Astrocyte (in vitro differentiated cells and primary cell): ENCODE results near the gene TIMP2. TPM values are rescaled to one million over a fixed set of nuclear protein-coding genes. Genes with fewer than 3 reads are reported as not detected.

ENCODE experiments used
- DNase-seq: peaks from one replicate; pipeline ENCODE4 v3.0.0-alpha.2; 2010; ENCODE audit warnings: low read depth
- FAIRE-seq: peaks from 2 replicates; lab custom pipeline; 2011; peaks lifted over from hg19 to GRCh38; lab: Jason Lieb, UNC
- H2AFZ ChIP-seq: 2 replicates; pipeline ENCODE4 v1.6.0; 2012; ENCODE audit warnings: low read depth, low read length, inconsistent platforms
- H3K27ac ChIP-seq: 2 replicates; pipeline ENCODE4 v1.5.1; 2011; ENCODE audit warnings: low read depth, low read length, inconsistent platforms
- H3K27me3 ChIP-seq: 2 replicates; pipeline ENCODE4 v1.6.0; 2011; ENCODE audit warnings: low read length, inconsistent platforms; ENCODE audit not compliant: insufficient read depth
- H3K36me3 ChIP-seq: 2 replicates; pipeline ENCODE4 v1.5.1; 2011; ENCODE audit warnings: low read length, inconsistent platforms; ENCODE audit not compliant: insufficient read depth
- H3K4me1 ChIP-seq: 2 replicates; pipeline ENCODE4 v1.5.1; 2011; ENCODE audit warnings: low read length, inconsistent platforms; ENCODE audit not compliant: insufficient read depth
- H3K4me2 ChIP-seq: 2 replicates; pipeline ENCODE4 v1.6.0; 2012; ENCODE audit warnings: low read length, inconsistent platforms
- H3K4me3 ChIP-seq: 2 replicates; pipeline ENCODE4 v1.5.1; 2011; ENCODE audit warnings: low read depth, mild to moderate bottlenecking, low read length, inconsistent platforms; ENCODE audit not compliant: insufficient read depth
- H3K79me2 ChIP-seq: 2 replicates; pipeline ENCODE4 v1.6.0; 2012; ENCODE audit warnings: mild to moderate bottlenecking, low read length, inconsistent platforms; ENCODE audit not compliant: insufficient read depth
- H3K9ac ChIP-seq: 2 replicates; pipeline ENCODE4 v1.6.0; 2012; ENCODE audit warnings: mild to moderate bottlenecking, low read length, inconsistent platforms
- H3K9me3 ChIP-seq: 2 replicates; pipeline ENCODE4 v1.5.1; 2012; ENCODE audit warnings: low read depth, mild to moderate bottlenecking, low read length, inconsistent platforms; ENCODE audit not compliant: insufficient read depth
- H4K20me1 ChIP-seq: 2 replicates; pipeline ENCODE4 v1.6.0; 2012; ENCODE audit warnings: low read length, inconsistent platforms; ENCODE audit not compliant: insufficient read depth
- H3K27ac Mint-ChIP-seq: one replicate; pipeline ENCODE4 v1.8.0; 2021; ENCODE audit warnings: mild to moderate bottlenecking, mixed read lengths; ENCODE audit not compliant: unreplicated experiment
- H3K27me3 Mint-ChIP-seq: one replicate; pipeline ENCODE4 v1.8.0; 2021; ENCODE audit warnings: low read depth, mixed read lengths; ENCODE audit not compliant: unreplicated experiment
- H3K36me3 Mint-ChIP-seq: one replicate; pipeline ENCODE4 v1.8.0; 2021; ENCODE audit warnings: low read depth, mixed read lengths; ENCODE audit not compliant: unreplicated experiment
- H3K4me1 Mint-ChIP-seq: one replicate; pipeline ENCODE4 v1.8.0; 2021; ENCODE audit warnings: low read depth, mixed read lengths; ENCODE audit not compliant: unreplicated experiment
- H3K4me3 Mint-ChIP-seq: one replicate; pipeline ENCODE4 v1.8.0; 2021; ENCODE audit warnings: mild to moderate bottlenecking, moderate library complexity, mixed read lengths; ENCODE audit not compliant: unreplicated experiment
- H3K9me3 Mint-ChIP-seq: one replicate; pipeline ENCODE4 v1.8.0; 2021; ENCODE audit warnings: mild to moderate bottlenecking, mixed read lengths; ENCODE audit not compliant: unreplicated experiment
- EZH2 ChIP-seq: IDR thresholded peaks from 2 replicates; pipeline ENCODE4 v1.6.1; 2012; ENCODE audit warnings: mild to moderate bottlenecking, low read length, inconsistent platforms; ENCODE audit not compliant: insufficient read depth
- total RNA-seq: library from RNA; stranded (reverse); gene quantifications from 2 replicates; pipeline ENCODE4 v1.2.1, GENCODE V29; 2021
- TF ChIP-seq, protein P1 (sequence below): IDR thresholded peaks from 2 replicates; pipeline ENCODE4 v1.5.1; 2011; ENCODE audit warnings: low read depth, mild to moderate bottlenecking, inconsistent platforms, low read length, moderate library complexity; ENCODE audit not compliant: insufficient read depth

Gene TIMP2
- total RNA-seq, 1 donor from 2014 or later: 184 TPM

DNA sequence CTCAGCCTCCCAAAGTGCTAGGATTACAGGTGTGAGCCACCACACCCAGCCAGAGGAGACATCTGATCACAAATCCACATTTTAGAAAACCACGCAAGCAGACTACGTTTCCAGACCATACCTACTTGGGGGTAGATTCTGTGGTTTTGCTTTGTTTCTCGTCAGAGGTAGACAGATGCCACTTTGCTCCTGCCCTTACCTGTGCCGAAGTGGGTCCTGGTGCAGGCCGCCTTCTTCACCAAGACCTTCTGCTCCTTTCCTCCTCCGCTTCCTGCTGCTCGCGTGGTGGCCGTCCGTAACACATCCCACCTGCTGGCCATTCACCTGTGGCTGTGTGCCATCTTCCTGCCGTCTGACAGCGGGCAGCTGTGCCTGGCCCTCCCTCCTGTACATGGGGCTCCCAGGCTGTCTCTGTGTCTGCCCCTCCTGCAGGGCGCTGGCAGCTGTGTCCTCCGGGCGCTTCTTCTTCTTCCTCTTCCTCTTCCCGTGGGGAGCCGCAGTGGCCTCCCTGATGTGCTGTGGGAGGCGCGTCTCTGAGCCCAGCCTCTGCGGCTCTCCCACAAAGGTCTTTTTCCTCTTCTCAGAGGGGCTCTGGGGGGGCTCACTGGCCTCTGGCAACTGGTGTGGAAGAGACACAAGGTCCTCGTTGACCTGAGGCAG, 121.9 kb downstream of the TIMP2 start:
- Mint-ChIP-seq H3K4me3 (no peak overlapping the region), H3K27ac (no peak overlapping the region), H3K9me3 (no peaks in the 10 kb centered on the region), H3K4me1 (peaks cover 11% of the 10 kb centered on the region), H3K36me3 (peaks cover 35% of the 10 kb centered on the region), H3K27me3 (no peaks in the 10 kb centered on the region)
- no peak overlapping the region for H3K4me2 ChIP-seq
- peaks cover 52% of the 10 kb centered on the region for H3K79me2 ChIP-seq
- H3K4me1 ChIP-seq: no peaks in the 10 kb centered on the region
- no peak for DNase-seq
- no peak overlapping the region for H3K27ac ChIP-seq
- H3K27me3 ChIP-seq: no peaks in the 10 kb centered on the region
- H2AFZ ChIP-seq: no peak overlapping the region
- no peak overlapping the region for H3K9ac ChIP-seq
- no peak for FAIRE-seq
- H3K9me3 ChIP-seq: no peaks in the 10 kb centered on the region
- peaks cover 47% of the 10 kb centered on the region for H3K36me3 ChIP-seq
- TF ChIP-seq, protein P1, sequence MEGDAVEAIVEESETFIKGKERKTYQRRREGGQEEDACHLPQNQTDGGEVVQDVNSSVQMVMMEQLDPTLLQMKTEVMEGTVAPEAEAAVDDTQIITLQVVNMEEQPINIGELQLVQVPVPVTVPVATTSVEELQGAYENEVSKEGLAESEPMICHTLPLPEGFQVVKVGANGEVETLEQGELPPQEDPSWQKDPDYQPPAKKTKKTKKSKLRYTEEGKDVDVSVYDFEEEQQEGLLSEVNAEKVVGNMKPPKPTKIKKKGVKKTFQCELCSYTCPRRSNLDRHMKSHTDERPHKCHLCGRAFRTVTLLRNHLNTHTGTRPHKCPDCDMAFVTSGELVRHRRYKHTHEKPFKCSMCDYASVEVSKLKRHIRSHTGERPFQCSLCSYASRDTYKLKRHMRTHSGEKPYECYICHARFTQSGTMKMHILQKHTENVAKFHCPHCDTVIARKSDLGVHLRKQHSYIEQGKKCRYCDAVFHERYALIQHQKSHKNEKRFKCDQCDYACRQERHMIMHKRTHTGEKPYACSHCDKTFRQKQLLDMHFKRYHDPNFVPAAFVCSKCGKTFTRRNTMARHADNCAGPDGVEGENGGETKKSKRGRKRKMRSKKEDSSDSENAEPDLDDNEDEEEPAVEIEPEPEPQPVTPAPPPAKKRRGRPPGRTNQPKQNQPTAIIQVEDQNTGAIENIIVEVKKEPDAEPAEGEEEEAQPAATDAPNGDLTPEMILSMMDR: no peak
- no peak for TF ChIP-seq EZH2
- peaks cover 52% of the 10 kb centered on the region for H4K20me1 ChIP-seq
- H3K4me3 ChIP-seq: no peak overlapping the region

Other genes starting within 250 kb of the TIMP2 start
- gene CYTH1, start 143.1 kb downstream of the TIMP2 start, total RNA-seq: 22.4 and 25.0 TPM in 2 replicates
- gene USP36, start 84.6 kb downstream of the TIMP2 start, total RNA-seq: 48.1 and 51.0 TPM in 2 replicates
- 1.3 and 1.6 TPM in 2 replicates for gene CEP295NL, start 22.2 kb downstream of the TIMP2 start, total RNA-seq
- gene LGALS3BP, start 54.5 kb upstream of the TIMP2 start, total RNA-seq: 495 and 654 TPM in 2 replicates
- gene CANT1, start 84.4 kb upstream of the TIMP2 start, total RNA-seq: 71.3 and 72.1 TPM in 2 replicates
- 1.8 and 2.2 TPM in 2 replicates for gene C1QTNF1, start 98.8 kb upstream of the TIMP2 start, total RNA-seq
- 11.5 and 11.6 TPM in 2 replicates for gene ENGASE, start 149.4 kb upstream of the TIMP2 start, total RNA-seq